Iris pigment epithelial cell (primary cell): ENCODE results near the gene THTPA.

Experiments used
- DNase-seq: peaks from one replicate; pipeline ENCODE4 v3.0.0-alpha.2; 2011; ENCODE audit warnings: low read depth

THTPA gene

DNA sequence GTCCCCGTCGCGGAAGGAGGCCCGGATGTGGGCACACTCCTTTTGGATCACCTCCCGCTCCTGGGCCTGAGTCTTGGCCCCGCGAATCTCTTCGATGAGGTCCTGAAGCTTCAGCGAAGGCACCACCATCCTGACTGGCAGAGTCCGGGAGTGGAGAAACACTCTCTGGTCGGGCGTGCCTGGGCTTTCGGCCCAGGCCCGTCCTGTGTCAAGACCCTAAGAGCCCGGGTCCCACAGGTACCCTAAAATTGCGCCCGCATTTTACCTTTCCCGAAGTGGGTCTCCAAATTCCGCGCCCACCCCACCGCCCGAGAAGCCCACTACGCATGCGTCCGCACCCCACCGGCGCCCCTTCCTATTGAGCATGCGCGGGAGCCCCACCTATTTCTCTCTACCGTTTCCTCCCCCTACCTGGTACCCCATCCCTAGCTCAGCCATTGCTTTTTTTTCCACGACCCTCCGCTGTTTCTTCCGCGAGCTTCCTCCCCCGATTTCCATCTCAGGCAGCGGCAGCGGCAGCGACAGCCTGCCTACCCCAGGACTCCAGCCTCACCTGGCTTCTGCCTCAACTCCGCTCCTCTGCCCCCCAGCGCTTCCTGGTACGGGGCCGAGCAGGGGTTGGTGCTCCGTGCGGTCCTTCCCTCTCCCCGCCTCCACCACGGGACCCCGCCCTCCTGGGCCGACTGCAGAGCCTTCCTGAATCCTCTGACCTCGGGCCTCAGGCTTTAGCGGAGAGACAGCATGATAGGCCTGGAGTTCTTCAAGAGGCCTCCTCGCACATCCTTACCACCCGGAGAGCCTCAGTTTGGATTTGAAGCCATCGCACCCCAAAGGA, 11.3 kb downstream of the THTPA start, which contains the start of gene AP1G2:
TSS of gene AP1G2 (minus strand) at position 606 of the 835 bp plus-strand sequence. CDS start at position 129, 477 bp downstream.
- peak; percentile 69 for DNase-seq

DNA sequence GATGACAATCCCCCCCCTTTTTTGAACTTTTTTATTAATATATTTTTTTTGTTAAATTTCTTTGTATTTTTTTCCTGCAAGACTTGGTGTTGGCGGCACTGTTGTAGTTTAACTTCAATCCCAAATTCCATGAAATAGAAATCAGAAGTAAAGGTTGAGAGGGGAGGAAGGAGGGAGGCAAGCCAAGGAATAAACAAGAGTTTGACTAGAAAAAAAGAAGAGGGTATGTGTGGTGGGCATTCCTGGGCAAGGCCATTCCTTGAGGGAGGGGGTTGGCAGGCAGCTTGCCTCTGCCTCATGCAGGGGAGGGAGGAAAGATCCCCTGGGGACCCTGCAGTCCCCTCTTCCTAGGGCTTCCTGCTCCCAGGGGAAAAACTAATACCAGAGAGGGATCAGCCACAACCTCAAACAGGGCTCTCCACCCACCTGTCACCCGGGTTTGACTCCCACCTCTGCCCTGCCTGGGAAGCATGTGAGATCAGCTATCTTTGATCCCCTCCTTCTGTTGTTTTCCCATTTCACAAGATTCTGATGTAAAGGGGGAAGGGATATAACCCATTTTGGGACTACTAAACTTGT, 12.0 kb downstream of the THTPA start:
- DNase-seq = no peak

GRCh38 chr14:23568600-23569331, 12.7 kb downstream of the THTPA start:
- no peak for DNase-seq

GRCh38 chr14:23569443-23570151, 13.5 kb downstream of the THTPA start:
- no peak for DNase-seq

DNA sequence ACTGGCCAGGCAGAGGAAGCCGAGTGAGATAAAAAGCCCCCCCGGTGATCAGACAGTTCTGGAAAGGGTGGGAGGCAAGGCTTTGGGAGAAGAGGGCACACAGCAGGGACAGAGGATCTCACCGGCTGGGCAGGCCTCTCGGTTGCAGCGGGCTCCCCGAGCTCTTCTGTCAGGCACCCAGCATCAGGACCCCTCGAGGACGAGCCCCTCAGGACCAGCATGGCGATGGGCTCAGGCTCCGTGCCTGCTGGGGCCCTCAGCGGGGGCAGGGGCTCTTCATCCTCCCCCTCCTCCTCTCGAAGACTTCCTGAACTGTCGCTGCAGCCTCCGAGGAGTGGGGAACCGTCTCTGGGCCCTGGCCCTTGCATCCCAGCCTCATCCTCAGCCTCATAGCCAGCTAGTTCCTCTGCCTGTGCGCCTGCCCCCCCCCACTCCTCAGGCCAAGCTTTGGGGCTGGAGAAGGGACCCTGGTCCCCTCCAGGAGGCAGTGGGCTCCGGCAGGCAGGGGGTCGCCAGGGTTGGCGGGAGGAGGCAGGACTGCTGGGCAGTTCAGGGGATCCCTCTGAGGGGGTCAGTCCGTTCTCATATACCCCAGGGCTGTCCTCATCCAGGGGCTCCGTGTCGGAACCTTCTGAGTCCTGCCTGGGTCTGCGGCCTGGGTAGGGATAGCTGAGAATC, 14.9 kb downstream of the THTPA start:
- DNase-seq = no peak

DNA sequence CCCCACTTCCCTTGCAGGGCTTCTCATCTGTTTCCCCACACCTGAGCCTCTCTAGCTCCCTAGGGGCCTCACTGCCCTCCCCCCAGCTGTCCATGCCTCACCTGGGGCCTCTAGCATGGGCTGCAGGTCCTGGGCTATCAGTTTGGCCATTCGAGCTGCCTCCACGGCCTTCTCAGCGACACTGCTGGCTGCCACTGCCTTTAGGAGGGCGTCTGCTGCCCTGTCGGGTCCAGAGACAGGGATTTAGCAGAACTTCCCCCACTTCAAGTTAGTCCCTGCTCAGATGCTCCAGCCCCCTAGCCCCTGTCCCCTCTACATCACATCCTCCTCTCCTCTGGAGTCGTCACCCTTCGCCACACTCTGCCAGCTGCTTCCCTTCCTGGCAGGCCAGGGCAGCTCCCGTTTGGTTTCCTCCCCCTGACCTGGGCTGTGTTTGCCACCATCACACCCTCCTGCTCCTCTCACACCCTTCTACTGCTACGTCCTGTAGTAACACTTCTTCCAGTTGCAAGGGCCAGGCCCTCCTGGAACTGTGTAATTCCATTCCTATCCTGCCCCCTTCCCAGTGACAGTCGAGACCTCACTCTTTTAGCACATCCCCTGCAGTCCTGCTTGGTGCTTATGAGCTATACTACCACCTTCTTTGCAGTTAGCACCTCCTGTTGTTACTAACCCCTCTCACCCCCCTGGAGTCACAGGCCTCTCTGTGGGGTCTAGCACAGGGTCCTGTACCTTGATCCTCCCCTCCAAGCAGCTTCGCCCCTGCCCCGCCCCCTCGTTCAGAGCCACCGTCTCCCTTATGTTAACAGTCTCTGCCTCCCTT, 15.8 kb downstream of the THTPA start:
- DNase-seq = no peak

DNA sequence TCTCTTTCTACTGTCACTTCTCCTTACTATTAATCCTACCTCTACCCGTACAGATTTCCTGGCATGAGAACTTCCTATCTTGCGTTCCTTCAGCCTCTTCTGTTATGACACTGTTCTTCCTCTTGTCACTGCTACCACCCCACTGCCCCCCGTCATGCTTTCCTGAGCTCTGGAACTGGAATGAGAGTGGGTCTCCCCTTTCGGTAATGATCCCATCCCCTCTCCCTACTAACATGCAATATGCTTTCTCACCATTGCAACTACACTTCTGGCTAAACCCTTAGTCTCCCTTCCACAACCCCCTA, 16.4 kb downstream of the THTPA start:
- no peak for DNase-seq

DNA sequence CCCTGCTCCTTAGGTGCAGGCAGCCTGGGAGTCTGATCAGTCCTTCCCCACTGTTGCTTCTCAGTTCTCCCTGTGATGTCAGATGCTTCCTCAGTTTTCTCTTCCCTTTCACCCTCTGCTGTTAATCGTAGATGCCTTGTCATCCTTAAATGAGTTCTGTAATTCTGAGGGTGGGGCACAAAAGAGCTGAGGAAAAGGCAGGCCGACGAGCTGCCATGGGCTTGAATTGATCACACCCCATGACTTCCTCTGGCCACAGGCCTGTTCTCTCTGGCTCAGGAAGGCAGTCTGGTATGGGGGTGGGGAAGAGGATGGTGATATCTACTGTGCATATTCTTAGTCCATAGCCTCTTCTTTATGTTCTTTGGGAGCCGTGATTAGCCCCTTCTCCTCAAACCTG, 16.8 kb downstream of the THTPA start:
- no peak for DNase-seq

DNA sequence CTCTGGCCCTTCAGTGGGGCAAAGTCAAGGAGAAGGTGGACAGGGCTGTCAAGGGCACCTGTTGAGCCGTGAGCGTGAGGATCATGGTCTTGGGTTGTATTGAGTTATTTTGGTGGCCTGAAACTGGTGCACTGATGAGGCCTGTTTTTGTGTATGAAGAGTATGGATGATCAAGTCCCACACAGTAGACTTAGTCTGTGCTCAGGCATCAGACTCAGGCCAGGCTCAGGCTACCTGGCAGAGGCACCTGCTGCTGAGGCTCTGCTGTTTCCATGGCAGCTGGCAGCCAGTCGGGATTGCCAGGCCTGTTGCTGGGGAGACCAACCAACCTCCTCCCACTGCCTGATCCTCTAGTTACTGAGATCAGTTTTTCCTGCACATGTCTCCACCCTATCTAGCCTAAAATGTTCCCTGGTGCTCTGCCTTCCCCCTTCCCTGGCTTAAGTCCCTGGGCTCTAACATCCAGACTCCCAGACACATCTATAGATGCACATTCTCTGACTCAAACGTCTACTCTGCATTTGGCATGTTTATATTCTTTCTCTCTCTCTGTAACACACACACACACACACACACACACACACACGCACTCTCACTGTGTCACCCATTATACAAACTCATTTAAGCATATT, 17.4 kb downstream of the THTPA start:
- no peak for DNase-seq

DNA sequence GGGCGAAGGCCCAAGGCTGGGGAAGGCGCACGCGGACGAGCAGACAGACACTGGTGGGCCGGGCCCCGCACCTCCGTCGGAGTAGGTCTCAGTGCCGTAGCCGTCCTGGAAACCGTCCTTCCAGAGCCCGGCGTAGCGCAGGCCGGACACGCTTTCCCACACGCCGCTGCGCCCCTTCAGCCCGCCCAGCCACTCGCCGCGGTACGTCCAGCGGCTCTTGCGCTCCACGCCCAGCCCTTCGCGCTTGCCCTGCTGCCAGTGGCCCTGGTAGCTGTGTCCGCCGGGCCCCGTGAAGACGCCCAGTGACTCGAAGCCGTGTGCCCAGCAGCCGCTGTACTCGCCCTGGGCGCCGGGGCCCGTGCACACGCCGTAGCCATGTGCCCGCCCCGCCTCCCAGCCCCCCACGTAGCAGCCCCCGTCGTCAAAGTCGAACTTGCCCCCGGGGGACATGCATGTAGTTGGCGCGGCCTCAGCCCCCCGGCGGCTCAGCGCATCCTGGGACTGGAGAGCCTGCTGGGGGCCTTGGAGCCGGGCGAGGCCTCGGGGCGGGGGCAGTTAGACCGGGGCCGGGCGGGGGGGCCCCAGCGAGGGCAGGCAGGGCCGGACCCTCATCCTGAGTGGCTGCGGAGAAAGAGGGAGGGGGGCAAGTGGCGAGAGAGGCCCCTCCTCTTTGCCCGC, 21.1 kb downstream of the THTPA start:
- no peak for DNase-seq

DNA sequence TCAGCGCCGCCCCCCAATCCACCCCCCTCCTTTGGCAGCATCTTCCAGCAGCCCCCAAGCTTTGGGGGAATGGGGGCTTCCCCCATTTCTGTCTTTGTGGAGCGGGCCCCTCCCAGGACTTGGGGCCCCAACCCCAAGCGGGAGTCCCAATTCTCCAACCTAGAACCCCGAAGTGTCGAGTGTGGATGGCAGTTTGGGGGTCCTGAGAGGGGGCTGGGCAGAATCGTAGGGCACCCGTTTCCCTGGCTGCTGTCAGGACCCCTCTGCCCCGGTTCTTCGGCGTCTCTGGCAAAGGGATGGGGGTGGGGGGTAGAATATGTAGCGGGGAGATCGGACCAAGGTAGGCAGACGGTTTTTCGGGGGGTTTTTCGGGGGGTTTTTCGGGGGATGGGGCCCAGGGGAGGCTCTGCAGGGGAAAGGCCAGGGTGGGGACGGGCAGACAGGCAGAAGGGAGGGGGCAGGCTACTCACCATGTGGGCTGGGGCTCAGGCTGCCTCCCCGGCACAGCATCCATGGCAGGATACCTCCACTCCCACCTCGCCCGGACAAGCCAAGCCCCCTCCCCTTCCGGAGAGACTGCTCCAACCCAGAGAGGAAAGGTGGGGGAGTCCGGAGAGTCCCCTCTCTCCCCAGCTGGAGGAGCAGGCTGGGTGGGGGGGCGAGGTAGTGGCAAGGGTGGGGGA, 21.8 kb downstream of the THTPA start:
- no peak for DNase-seq

- no peak for DNase-seq
Observed at GRCh38 chr14:23578560-23579310, 22.7 kb downstream of the THTPA start, which contains the start of gene JPH4. TSS of gene JPH4 (minus strand) at chr14:23578790. CDS start at chr14:23577453, 1,337 bp downstream.

DNA sequence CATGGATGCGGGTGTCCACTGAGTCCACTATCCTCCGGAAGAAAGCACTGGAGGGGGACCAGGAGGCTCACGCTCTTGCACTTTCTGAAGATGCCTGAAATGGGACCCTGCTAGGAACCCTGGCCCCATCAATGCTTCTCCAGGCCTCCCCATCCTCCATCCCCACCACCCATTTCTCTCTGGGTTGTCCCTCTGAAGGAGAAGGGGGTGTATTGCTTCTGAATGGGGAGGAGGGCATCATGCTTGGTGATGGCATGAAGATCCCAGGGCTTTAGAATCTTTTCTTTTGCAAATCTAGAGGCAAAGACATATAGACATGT, 23.2 kb downstream of the THTPA start:
- DNase-seq = no peak

GRCh38 chr14:23579739-23580138, 23.7 kb downstream of the THTPA start:
- DNase-seq = no peak

DNA sequence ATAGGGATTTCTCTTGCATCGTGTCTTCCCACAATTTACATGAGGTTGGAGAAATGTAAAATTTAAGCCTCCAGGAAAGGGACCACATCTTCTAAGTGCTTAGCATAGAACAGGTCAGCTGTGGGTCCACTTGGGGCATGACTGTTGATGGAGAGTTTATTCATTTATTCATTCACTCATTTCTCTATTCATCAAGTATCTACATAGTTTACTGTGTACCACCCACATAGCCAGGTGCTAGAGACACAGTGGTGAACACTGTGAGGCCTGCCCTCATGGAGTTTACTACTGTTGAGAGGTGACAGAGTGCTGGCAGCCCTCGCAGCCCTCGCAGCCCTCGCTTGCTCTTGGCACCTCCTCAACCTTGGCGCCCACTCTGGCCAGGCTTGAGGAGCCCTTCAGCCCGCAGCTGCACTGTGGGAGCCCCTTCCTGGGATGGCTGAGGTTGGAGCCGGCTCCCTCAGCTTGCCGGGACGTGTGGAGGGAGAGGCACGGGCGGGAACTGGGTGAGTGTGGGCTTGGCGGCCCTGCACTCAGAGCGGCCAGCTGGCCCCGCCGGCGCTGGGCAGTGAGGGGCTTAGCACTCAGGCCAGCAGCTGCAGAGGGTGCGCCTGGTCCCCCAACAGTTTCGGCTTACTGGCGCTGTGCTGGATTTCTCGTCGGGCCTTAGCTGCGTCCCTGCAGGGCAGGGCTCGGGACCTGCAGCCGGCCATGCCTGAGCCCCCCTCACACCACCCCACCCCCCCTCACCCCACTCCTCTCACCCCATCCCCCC, 24.3 kb downstream of the THTPA start:
- no peak for DNase-seq

DNA sequence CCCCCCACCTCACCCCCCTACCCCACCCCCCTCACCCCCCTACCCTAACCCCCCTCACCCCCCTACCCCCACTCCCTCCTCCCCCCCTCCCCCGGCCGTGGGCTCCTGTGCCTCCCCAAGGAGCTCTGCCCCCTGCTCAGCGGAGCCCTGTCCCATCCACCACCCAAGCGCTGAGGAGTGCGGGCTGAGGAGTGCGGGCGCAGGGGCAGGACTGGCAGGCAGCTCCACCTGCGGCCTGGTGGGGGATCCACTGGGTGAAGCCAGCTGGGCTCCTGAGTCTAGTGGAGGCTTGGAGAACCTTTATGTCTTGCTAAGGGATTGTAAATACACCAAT, 24.8 kb downstream of the THTPA start:
- DNase-seq = no peak

GRCh38 chr14:23582906-23583760, 27.1 kb downstream of the THTPA start:
- DNase-seq = no peak
